Prostate gland (tissue), 2 donors: ENCODE measurements around the gene PGM5. TPM values are rescaled to one million over a fixed set of nuclear protein-coding genes. Genes with fewer than 3 reads are reported as not detected.

Experiments
- DNase-seq: peaks from one replicate; pipeline ENCODE4 v3.0.0-alpha.2; 2019; ENCODE audit warnings: low spot score
- H3K27ac ChIP-seq, 2 donors: fragments of 200-600 bp; sonication (generic); 2 replicates each; pipeline ENCODE4 v1.5.1; 2017 to 2019
- H3K27me3 ChIP-seq: fragments of 200-600 bp; sonication (generic); replicated peaks from 2 replicates; pipeline ENCODE4 v1.5.1; 2019; ENCODE audit not compliant: insufficient read depth
- H3K36me3 ChIP-seq, 2 donors: fragments of 200-600 bp; sonication (generic); 1 replicate in 1 of 2; 2 replicates in 1 of 2; pipeline versions ENCODE4 v1.5.1 to v1.8.1; 2017 to 2019
- H3K4me1 ChIP-seq: fragments of 200-600 bp; sonication (generic); replicated peaks from 2 replicates; pipeline ENCODE4 v1.5.1; 2019
- H3K4me3 ChIP-seq, 2 donors: fragments of 200-600 bp; sonication (generic); 2 replicates each; pipeline ENCODE4 v1.5.1; 2017 to 2019
- H3K9me3 ChIP-seq: fragments of 200-600 bp; sonication (generic); 2 replicates; pipeline ENCODE4 v1.5.1; 2017
- CTCF ChIP-seq, 4 experiments: fragments of 200-600 bp in 2 of 4; fragments of 450-650 bp in 2 of 4; sonication (generic) in 2 of 4; IDR thresholded peaks; 1 replicate in 3 of 4; 2 replicates in 1 of 4; pipeline ENCODE4 v1.5.1; 2016 to 2019; ENCODE audit warnings: antibody characterized with exemption in 4 of 4, mild to moderate bottlenecking in 2 of 4, moderate library complexity in 2 of 4
- POLR2A ChIP-seq: fragments of 450-650 bp; IDR thresholded peaks from one replicate; pipeline ENCODE4 v1.6.1; 2016; ENCODE audit warnings: antibody characterized with exemption, mild to moderate bottlenecking
- POLR2AphosphoS5 ChIP-seq: sonication (generic); formaldehyde crosslinking; IDR thresholded peaks from one replicate; pipeline ENCODE4 v1.6.1; 2017; ENCODE audit warnings: antibody characterized with exemption
- WGBS: methylation state at CpG from one replicate; pipeline ENCODE4 v1.1.5; 2018; 5-methylcytosine and 5-hydroxymethylcytosine counted together
- intact Hi-C: fragments of 100-400 bp; cut with DNase I; formaldehyde crosslinking; loops from one replicate; pipeline ENCODE4 v1.14.2; 2022
- total RNA-seq, 2 donors: library from RNA; depleted of rRNA; stranded (reverse); fragments of >200 nt; gene quantifications; one replicate each; pipeline ENCODE4 v1.1.0, GENCODE V29; 2016

PGM5 gene
- total RNA-seq, 2 donors from 2014 or later = 96.5 to 99.6 TPM

- Histone ChIP-seq H3K4me3 (no peak overlapping the region), H3K27ac (no peak overlapping the region), H3K27me3 (no peaks in the 10 kb centered on the region), H3K9me3 (no peaks in the 10 kb centered on the region), H3K36me3 (no peaks in the 10 kb centered on the region), H3K4me1 (no peaks in the 10 kb centered on the region)
- intact Hi-C loops = no loop called here
- no peak for DNase-seq
- 58% methylated on average over 8 of the region's 8 CpGs for WGBS
- TF ChIP-seq POLR2AphosphoS5 (no peak), CTCF (IDR thresholded peaks at IDR 0.05) (peak in 1 of 4 experiments; percentile 4)
These were observed 60.6 kb downstream of the PGM5 start for GRCh38 chr9:68416936-68417564.

GRCh38 chr9:68417762-68418161 is 61.4 kb downstream of the PGM5 start:
- no peaks in the 10 kb centered on the region for H3K9me3 ChIP-seq
- H3K36me3 ChIP-seq = no peaks in the 10 kb centered on the region
- no peaks in the 10 kb centered on the region for H3K27me3 ChIP-seq
- 74% methylated on average over 3 of the region's 3 CpGs for whole genome bisulfite sequencing
- intact Hi-C loops = no loop called here
- H3K27ac ChIP-seq = no peak overlapping the region
- no peaks in the 10 kb centered on the region for H3K4me1 ChIP-seq
- no peak for DNase-seq
- TF ChIP-seq CTCF (IDR thresholded peaks at IDR 0.05) = no peak
- TF ChIP-seq POLR2A = no peak
- no peak for TF ChIP-seq POLR2AphosphoS5
- H3K4me3 ChIP-seq = no peak overlapping the region

- DNase-seq = no peak
- TF ChIP-seq POLR2A (no peak), POLR2AphosphoS5 (no peak), CTCF (IDR thresholded peaks at IDR 0.05) (no peak)
- H3K27ac ChIP-seq = peak overlapping the region in 1 of 2 donors; percentile 30
- intact Hi-C loops = no loop called here
- H3K4me3 ChIP-seq = no peak overlapping the region
- no peaks in the 10 kb centered on the region for H3K27me3 ChIP-seq
- WGBS = 70% methylated on average over 11 of the region's 11 CpGs
- H3K4me1 ChIP-seq = no peaks in the 10 kb centered on the region
- no peaks in the 10 kb centered on the region for H3K36me3 ChIP-seq
- no peaks in the 10 kb centered on the region for H3K9me3 ChIP-seq
These were observed 61.9 kb downstream of the PGM5 start for GRCh38 chr9:68418259-68418845.

GRCh38 chr9:68419901-68420300 is 63.5 kb downstream of the PGM5 start:
- Histone ChIP-seq H3K27ac (no peak overlapping the region), H3K4me3 (no peak overlapping the region), H3K27me3 (no peaks in the 10 kb centered on the region), H3K4me1 (no peaks in the 10 kb centered on the region), H3K36me3 (no peaks in the 10 kb centered on the region), H3K9me3 (no peaks in the 10 kb centered on the region)
- 38% methylated on average over 3 of the region's 3 CpGs for WGBS
- intact Hi-C loops = no loop called here
- no peak for DNase-seq
- no peak for TF ChIP-seq CTCF (IDR thresholded peaks at IDR 0.05)

- Histone ChIP-seq H3K4me3 (no peak overlapping the region), H3K27ac (peak overlapping the region; percentile 32 to 35), H3K9me3 (no peaks in the 10 kb centered on the region), H3K36me3 (no peaks in the 10 kb centered on the region), H3K4me1 (no peaks in the 10 kb centered on the region), H3K27me3 (no peaks in the 10 kb centered on the region)
- TF ChIP-seq POLR2A (no peak), CTCF (IDR thresholded peaks at IDR 0.05) (no peak), POLR2AphosphoS5 (no peak)
- no peak for DNase-seq
- 57% methylated on average over 1 of the region's 1 CpG for WGBS
- intact Hi-C loops = no loop called here
These were observed 70.3 kb downstream of the PGM5 start for GRCh38 chr9:68426755-68427154.
